Measurements from ENCODE around the gene NAB2. TPM values are rescaled to one million over a fixed set of nuclear protein-coding genes. Genes with fewer than 3 reads are reported as not detected.

NAB2 gene
- total RNA-seq, 2 donors from 2014 or later, result 19.0 to 65.5 TPM

GRCh38 chr12:57133916-57134315 lies 45.0 kb downstream of the NAB2 start:
- WGBS, result 51% methylated on average over 6 of the region's 6 CpGs
- TF ChIP-seq, protein P1, sequence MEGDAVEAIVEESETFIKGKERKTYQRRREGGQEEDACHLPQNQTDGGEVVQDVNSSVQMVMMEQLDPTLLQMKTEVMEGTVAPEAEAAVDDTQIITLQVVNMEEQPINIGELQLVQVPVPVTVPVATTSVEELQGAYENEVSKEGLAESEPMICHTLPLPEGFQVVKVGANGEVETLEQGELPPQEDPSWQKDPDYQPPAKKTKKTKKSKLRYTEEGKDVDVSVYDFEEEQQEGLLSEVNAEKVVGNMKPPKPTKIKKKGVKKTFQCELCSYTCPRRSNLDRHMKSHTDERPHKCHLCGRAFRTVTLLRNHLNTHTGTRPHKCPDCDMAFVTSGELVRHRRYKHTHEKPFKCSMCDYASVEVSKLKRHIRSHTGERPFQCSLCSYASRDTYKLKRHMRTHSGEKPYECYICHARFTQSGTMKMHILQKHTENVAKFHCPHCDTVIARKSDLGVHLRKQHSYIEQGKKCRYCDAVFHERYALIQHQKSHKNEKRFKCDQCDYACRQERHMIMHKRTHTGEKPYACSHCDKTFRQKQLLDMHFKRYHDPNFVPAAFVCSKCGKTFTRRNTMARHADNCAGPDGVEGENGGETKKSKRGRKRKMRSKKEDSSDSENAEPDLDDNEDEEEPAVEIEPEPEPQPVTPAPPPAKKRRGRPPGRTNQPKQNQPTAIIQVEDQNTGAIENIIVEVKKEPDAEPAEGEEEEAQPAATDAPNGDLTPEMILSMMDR (IDR thresholded peaks at IDR 0.05), result no peak
- no peak for TF ChIP-seq POLR2AphosphoS5 (IDR thresholded peaks at IDR 0.05)
- H3K4me1 ChIP-seq (replicated peaks), result no peaks in the 10 kb centered on the region

GRCh38 chr12:57134949-57135348 lies 46.0 kb downstream of the NAB2 start:
- Histone ChIP-seq H3K9me3 (no peaks in the 10 kb centered on the region), H3K4me3 (no peak overlapping the region), H3K4me1 (replicated peaks) (no peaks in the 10 kb centered on the region), H3K36me3 (no peaks in the 10 kb centered on the region), H3K27me3 (replicated peaks; ENCODE audit: insufficient read depth) (no peaks in the 10 kb centered on the region), H3K27ac (peak overlapping the region; percentile 55 to 57)
- 74% methylated on average over 7 of the region's 9 CpGs for WGBS
- DNase-seq (ENCODE audit: low spot score), result no peak
- intact Hi-C loops (cut with DNase I), result no loop called here
- TF ChIP-seq POLR2AphosphoS5 (IDR thresholded peaks at IDR 0.05) (no peak), POLR2A (IDR thresholded peaks at IDR 0.05) (no peak)
- TF ChIP-seq, protein P1 (IDR thresholded peaks at IDR 0.05), result no peak

More at GRCh38 chr12:57133916-57134315, 45.0 kb downstream of the NAB2 start:
- intact Hi-C loops (cut with DNase I), result no loop called here
- DNase-seq (ENCODE audit: low spot score), result no peak
- Histone ChIP-seq H3K27ac (peak overlapping the region; percentile 30 to 57), H3K9me3 (no peaks in the 10 kb centered on the region), H3K27me3 (replicated peaks; ENCODE audit: insufficient read depth) (no peaks in the 10 kb centered on the region), H3K4me3 (no peak overlapping the region), H3K36me3 (no peaks in the 10 kb centered on the region)

DNA sequence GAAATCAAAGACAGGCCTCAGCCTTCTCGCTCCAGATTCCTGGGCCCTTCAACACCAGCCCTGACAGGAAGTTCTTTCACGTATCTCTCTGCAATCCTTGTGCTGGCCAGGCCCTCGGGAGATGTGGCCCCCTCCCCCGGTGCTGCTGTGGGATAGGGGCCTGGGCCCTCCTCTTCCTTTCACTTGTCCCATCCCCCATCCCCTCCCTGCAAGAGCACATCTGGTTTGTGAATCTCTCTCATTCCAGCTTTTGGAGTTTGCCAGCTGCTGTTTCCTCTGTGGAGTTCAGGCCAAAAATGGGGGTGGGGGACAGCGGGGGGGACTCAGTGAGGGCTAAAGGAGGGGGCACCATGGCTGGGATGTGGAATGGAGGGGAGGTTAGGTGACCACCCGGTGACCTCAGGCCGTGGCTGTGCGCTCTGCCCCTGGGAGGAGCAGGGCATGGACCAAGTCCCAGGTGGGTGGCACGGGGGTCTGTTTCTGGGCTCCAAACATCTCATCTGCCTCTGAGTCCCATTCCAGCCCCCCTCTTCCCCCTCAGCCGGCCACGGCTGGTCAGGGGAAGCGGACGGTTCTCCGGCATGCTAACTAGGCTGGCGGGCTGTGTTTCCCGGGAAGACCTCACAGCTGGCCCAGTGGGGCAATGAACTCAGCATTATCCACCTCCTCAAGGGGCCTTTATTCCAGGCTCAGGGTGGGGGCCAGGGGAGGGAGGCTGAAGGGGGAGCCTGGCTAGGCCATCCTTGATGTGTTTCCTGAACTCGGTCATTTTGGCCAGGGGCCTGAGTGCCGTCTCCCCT lies 46.8 kb downstream of the NAB2 start:
- Histone ChIP-seq H3K4me1 (replicated peaks) (no peaks in the 10 kb centered on the region), H3K36me3 (no peaks in the 10 kb centered on the region), H3K9me3 (no peaks in the 10 kb centered on the region), H3K27me3 (replicated peaks; ENCODE audit: insufficient read depth) (no peaks in the 10 kb centered on the region), H3K27ac (peak overlapping the region; percentile 55 to 57), H3K4me3 (no peak overlapping the region)
- intact Hi-C loops (cut with DNase I), result no loop called here
- WGBS, result 46% methylated on average over 18 of the region's 18 CpGs
- no peak for DNase-seq (ENCODE audit: low spot score)
- TF ChIP-seq POLR2A (IDR thresholded peaks at IDR 0.05), result no peak
- no peak for TF ChIP-seq POLR2AphosphoS5 (IDR thresholded peaks at IDR 0.05)
- TF ChIP-seq, protein P1 (IDR thresholded peaks at IDR 0.05), result no peak

DNA sequence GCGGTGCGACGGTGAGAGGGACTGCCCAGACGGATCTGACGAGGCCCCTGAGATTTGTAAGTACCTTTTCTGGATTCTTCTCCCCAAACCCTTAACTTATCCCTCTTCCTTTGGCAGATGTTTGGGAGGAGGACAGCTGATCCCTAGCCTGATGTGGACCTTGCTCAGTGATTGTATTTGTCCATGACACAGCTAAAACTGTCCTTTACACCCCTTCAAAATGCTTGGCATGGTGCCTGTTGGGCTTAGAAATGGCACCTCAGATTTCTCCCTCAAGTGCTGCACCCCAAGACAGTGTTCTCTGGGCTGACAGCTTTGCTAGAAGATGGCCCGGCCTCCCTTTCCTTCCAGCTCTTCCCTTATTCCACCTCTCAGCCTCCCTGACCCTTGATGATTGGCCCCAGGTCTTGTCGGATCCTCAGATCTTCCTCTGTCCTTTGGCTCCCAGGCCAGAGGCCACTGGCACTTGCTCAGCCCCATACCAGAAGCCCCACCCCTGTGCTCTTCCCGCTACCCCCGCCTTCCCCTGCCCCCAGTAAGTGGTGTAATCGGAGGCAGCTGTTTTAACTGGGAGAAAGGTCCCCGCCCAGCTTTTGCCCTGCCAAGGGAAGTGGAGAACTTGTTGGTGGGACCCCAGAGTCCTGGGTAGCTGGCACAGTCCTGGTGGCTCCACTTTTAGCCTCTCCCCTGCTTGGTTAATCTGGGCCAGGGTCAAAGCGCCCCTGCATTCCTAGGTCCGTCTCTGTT lies 49.8 kb downstream of the NAB2 start:
- Histone ChIP-seq H3K9me3 (no peaks in the 10 kb centered on the region), H3K27me3 (replicated peaks; ENCODE audit: insufficient read depth) (no peaks in the 10 kb centered on the region), H3K27ac (no peak overlapping the region), H3K4me3 (no peak overlapping the region), H3K36me3 (no peaks in the 10 kb centered on the region), H3K4me1 (replicated peaks) (no peaks in the 10 kb centered on the region)
- intact Hi-C loops (cut with DNase I), result no loop called here
- no peak for DNase-seq (ENCODE audit: low spot score)
- 73% methylated on average over 13 of the region's 13 CpGs for WGBS
- no peak for TF ChIP-seq POLR2A (IDR thresholded peaks at IDR 0.05)
- TF ChIP-seq, protein P1 (IDR thresholded peaks at IDR 0.05), result no peak
- TF ChIP-seq POLR2AphosphoS5 (IDR thresholded peaks at IDR 0.05), result no peak
